Stimulated activated CD4-positive, alpha-beta T cell treated with anti-CD3 and anti-CD28 coated beads, Interleukin-15, amount 100 ng/mL, for 48 hours (primary cell): Measurements from ENCODE around the gene LHX2.

Experiments
- DNase-seq, 2 donors: peaks; one replicate each; pipeline ENCODE4 v3.0.0-alpha.2; 2020; ENCODE audit warnings: low read depth in 2 of 2

LHX2 gene

DNA sequence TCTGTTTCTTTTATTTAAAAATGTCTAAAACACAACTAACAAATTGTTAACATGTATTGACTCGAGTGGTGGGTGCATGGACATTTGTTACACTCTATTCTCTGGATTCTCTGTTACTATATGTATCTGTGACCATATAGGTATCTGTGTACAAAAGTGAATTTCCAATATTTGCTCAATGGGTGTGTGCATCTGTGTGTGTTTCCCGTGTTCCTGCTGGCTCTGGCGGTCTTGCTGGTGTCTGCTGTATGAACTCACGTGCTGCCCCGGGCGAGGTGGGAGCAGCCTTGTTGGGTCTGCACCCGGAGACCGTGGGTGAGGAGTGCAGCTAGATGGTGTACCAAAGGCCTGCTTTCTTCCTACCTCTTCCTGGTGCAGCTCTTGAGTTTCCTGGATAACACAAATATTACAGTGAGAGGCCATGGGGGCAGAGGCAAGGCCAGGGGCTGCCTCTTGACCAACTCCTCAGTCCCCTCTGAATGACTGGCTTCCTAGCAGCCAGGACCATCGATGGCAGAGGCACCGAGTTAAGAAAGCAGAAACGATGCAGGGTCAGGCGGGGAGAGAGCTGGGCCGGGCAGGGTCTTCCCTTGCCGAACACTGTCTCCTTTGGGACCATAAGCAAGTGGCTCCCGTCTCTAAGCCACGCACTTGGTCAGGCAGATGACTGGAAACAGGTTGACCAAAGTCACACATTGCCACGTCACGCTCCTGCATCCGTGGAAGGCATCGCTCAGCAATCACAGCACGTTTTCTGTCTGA, 49.5 kb downstream of the LHX2 start:
- DNase-seq = no peak

DNA sequence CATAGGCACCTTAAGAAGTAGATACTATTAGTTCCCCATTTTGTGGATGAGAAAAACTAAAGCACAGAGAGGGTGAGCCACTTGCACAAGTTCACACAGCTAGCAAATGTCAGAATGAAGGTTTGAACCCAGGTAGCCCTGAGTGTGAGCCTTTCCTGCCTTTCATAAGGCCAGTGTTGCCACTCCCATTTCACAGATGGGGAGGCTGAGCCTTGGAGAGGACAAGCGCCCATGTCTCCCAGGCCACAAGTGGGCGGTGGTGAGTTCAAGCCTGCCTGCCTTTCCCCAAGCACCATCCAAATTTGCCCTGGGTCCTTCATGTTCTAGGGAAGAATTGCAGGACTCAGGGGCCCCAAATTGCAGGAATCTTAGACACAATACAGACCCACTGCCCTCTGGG, 50.6 kb downstream of the LHX2 start:
- DNase-seq = no peak

DNA sequence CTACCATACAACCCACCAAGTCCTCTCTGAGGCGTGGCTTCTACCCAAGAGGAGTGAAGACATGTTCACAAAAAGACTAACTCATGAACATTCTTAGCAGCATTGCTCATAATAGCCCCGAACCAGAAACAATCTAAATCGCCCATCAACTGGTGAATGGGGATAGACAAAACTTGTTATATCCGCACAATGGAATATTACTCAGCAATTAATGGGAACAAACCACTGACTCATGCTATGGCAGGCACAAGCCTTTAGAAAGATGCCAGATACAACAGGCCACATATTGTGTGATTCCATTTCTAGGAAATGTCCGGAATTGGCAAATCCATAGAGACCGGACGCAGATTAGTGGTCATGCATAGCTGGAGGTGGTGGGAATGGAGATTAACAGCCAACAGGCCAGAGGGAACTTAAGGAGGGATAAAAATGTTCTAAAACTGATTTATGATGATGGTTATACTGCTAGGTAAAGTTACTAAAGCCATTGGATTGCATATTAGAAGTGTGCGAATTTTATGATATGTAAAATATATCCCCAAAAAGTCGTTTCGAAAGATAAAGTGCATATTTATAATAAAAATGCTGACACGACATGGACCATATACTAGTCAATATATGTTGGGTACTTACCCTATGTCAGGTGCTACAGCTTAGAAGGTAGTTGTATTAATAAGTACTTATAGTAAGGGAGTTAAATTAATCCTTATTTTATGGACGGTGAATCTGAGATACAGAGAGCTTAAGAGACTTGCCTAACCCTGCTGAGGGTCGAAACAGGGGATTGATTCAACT, 55.4 kb downstream of the LHX2 start:
- DNase-seq = no peak

DNA sequence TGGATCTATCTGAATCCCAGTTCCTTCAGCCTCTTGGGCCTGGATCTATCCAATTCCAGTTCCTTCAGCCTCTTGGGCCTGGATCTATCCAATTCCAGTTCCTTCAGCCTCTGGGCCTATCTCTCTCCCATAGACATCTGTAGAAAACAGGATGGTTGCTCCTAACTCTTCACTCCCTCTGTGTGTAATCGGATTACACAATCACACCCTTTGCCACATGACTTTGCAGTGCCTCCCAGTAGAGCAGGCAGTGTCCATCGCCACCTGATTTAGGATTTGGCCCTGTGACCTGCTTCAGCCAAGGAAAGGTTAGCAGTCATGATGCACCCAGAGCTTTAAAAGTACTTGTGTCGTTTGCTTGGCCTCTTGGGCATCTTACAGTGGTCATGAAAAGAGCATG, 56.7 kb downstream of the LHX2 start:
- no peak for DNase-seq

DNA sequence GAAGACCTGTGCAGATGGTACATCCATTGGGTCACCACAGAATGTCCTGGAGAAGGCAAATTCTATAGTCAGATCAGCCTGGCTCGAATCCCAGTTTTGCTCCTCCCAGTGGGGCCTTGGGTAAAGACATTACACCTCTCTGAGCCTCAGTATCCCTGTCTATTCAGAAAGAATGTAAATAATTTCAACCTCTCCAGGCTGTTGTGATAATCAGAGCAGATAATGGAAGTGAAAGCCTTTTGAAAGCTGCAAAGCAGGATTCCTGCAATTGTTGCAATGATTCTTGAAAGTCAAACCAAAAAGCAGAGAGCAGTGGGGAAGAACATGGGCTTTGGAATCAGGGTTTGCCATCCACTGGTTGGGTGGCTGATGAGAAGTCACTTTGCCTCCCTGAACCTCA, 63.2 kb downstream of the LHX2 start:
- DNase-seq = no peak

DNA sequence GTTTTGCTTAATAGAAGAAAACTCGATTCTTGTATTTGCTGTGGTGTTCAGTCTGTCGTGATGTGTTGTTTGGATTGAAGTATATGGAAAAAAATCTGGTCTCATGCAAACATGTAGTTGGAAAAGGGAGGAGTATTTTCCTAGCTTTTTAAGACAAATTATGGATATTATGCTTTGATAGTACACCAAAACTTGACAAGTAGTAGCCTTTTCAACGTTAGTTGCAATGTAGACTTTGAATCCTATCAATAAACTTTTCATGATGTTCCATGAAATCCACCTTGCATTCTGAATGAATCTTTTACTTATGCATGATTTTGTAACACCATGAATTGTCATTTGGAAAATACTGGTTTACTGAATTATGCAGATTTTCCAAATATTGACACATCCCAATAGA, 64.2 kb downstream of the LHX2 start:
- no peak for DNase-seq

DNA sequence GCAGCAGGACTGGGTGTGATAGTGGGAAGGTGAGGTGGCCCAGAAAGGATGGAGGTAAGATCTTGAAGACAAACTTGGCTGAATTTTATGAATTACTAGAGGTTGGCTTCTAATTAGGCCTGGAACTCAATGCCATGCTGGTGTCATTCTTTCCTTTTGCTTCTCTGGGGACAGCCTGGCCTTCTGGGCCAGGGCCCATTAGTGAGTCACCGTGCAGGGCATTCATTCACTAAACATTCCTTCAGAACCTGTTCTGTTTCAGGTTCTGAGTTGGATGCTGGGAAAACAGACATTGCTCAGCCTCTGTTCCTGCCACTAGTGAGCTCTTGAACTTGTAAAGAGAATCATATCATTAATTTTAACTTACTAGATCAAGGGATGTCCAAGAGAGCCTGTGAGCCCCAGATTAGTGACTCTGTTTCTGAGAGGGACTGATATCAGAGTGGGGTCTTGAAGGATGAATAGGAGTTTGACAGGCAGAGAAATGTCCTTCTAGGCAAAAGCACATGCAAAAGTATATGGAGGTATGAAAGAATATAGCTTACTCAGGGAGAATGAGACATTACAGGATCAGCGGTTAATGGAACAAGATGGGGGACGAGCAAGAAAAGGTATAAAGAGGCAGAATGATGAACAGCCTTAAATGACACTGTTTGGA, 66.5 kb downstream of the LHX2 start:
- no peak for DNase-seq

DNA sequence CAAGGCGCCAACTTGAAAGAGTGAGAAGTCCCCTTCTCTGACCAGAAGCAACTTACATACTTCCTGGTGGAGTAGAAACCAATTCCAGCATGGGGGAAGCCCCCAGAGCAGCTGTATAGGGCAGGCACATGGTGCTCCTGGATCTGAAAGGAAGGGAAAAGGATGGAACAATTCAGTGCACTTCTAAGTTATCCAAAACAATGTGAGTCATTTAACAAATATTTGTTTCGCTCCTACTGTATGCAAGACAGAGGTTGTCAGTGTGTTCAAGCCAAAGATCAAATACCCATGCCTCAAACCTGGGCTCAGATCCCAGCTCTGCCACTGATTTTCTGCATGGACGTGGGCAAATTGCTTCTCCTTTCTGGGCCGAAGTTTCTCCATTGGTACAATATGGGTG, 67.1 kb downstream of the LHX2 start:
- no peak for DNase-seq

DNA sequence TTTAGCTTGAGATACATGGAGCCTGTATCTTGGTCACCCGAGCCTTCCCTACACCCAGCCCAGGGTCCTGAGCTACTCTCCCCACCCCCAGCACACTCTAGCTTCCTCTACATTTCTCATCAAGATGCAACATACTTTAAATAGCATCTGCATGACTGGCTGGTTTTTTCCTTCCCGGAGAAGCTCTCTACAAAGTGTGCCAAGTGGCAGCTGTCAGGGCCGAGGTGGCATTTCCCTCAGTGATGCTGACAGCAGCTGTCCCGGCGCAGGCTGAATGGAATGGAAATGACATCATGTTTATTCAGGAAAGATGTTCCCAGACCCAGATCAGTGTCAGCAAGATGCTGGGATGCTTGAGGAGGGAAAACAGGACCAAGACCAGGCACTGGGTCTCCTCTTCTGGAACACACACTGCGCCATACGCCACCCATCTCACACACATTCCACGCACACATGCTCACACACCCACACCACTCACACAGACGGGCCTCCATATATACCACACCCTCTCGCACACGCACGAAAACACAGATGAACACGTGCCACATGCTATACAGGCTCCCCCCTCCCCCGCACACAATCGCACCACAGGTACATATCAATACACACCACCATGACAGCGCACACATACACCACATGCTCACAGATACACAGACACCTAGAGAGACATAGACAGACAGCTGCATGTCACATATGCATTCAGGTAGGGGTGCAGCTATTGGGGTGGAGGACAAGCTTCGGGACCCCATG, 67.8 kb downstream of the LHX2 start:
- no peak for DNase-seq

DNA sequence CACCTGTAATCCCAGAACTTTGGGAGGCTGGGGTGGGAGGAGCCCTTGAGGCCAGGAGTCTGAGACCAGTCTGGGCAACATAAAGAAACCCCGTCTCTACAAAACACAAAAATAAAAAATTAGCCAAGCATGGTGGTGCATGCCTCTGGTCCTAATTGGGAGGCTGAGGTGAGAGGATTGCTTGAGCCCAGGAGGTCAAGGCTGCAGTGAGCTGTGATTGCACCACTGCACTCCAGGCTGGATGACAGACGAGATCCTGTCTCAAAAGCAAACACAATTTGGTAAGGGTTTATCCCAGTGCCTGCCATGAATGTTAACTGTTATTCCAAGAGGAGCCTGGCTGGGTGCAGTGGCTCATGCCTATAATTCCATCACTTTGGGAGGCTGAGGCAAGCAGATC, 71.1 kb downstream of the LHX2 start:
- DNase-seq = no peak
